ENCODE measurements around the gene SCNN1B.

DNA sequence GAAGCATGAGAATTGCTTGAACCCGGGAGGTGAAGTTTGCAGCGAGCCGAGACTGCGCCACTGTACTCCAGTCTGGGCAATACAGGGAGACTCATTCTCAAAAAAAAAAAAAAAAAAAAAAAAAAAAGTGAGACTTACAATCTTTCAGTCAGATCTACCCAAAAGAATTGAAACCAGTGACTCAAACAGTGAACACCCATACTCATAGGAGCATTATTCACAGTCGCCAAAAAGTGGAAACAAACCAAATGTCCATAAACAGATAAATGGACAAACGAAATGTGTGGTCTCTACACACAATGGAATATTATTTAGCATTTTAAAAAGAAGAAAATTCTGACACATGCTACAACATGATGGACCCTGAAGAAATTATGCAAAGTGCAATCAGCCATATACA is 9.1 kb upstream of the SCNN1B start:
- TF ChIP-seq, protein P1, sequence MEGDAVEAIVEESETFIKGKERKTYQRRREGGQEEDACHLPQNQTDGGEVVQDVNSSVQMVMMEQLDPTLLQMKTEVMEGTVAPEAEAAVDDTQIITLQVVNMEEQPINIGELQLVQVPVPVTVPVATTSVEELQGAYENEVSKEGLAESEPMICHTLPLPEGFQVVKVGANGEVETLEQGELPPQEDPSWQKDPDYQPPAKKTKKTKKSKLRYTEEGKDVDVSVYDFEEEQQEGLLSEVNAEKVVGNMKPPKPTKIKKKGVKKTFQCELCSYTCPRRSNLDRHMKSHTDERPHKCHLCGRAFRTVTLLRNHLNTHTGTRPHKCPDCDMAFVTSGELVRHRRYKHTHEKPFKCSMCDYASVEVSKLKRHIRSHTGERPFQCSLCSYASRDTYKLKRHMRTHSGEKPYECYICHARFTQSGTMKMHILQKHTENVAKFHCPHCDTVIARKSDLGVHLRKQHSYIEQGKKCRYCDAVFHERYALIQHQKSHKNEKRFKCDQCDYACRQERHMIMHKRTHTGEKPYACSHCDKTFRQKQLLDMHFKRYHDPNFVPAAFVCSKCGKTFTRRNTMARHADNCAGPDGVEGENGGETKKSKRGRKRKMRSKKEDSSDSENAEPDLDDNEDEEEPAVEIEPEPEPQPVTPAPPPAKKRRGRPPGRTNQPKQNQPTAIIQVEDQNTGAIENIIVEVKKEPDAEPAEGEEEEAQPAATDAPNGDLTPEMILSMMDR (IDR thresholded peaks at IDR 0.05) = no peak
- no peak for TF ChIP-seq POLR2A (IDR thresholded peaks at IDR 0.05)
